Non-pigmented ciliary epithelial cell (primary cell): ENCODE results near the gene CDC42EP4.

ENCODE experiments used
- DNase-seq: peaks from one replicate; pipeline ENCODE4 v3.0.0-alpha.2; 2010; ENCODE audit warnings: low read depth

Gene CDC42EP4

DNA sequence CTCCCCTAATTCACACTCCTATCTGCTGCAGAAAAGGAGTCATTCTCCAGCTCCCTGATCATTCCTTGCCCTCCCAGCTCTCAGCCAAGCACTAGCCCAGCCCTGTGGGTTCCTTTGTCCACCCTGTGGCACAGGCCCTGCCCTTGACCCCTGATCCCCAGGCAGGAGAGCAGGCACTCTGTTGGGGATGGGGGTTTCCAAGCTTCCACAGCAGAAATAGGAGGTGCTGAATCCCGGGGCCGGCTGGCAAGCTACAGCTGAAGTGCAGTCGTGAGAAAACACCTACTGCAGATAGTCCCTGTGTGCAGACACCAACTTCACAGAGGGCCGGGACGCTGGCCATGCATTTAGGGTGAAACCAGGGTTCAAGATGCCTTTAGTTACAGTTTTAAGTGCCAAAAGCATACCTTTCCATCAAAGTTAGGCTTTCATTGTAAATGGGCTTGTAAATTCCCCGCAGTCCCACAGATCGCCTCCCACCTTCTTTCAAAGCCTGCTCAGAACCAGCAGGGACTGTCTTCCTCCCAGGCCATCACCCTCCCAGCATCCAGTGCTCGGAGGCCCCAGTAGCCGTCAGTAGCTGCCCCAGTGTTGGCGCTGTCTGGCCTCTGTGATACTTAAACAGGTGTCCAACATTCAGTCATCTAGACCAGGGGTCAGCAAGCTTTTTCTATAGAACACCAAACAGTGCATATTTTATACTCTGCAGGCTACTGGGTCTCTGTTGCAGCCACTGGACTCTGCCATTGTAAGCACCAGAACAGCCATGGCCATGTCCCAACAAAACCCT lies 60.8 kb downstream of the CDC42EP4 start:
- DNase-seq, result no peak

DNA sequence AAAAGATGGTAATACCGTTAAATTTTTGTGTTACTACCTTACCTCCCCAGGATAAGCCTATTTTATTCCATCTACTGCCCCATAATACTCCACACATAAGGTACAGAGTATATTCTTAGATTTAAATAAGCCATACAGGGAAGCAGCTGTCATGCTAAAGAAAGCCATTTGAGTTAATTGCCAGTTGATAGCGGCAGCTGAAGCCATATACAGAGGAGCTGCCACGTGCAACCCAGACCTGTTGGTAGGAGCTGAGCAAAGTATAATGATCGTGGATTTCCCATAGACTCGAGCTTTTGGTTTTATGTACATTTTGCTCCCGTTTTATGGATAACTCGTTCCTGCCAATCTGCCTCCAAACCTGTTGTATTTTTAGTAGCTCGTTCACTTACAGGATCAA lies 62.1 kb downstream of the CDC42EP4 start:
- DNase-seq, result no peak

GRCh38 chr17:73248532-73248931 lies 63.3 kb downstream of the CDC42EP4 start:
- no peak for DNase-seq

DNA sequence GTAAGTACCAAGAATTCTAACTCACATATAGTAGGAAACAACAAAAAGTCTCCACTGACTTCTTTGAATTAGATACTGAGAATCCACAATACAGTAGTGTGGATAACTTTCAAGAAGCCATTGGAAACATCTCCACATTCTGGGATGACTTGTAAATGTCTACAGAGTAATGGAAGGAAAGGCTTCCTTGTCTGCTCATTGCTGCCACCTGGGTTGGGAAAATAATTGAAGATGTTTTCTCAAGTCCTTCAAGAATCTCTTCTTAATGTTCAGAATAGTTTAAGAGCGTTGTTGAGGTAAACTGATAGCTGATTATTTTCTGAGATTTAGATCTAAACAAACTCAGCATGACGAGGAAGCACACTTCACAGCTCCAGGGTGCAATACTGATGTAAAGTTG lies 64.1 kb downstream of the CDC42EP4 start:
- DNase-seq, result no peak

- DNase-seq, result no peak
Measured at GRCh38 chr17:73240561-73240960, 71.2 kb downstream of the CDC42EP4 start.

GRCh38 chr17:73237714-73238113 lies 74.1 kb downstream of the CDC42EP4 start:
- no peak for DNase-seq

DNA sequence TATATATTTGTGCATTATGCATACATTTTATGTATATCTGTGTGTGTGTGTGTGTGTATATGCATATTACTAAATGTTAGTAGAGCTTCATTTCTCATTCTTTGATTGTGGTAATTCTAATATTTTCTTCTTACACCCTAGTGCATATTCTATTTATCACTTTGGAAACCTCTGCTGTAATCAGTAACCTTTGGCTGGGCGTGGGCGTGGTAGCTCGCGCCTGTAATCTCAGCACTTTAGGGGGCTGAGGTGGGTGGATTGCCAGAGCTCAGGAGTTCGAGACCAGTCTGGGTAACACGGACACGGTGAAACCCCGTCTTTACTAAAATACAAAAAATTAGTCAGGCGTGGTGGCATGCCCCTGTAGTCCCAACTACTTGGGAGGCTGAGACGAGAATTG lies 77.1 kb downstream of the CDC42EP4 start:
- DNase-seq, result no peak
